Measurements from ENCODE around the gene AZIN2. TPM values are rescaled to one million over a fixed set of nuclear protein-coding genes. Genes with fewer than 3 reads are reported as not detected.

Gene AZIN2
- total RNA-seq, 1 experiment from 2014 or later: 2.4 TPM

GRCh38 chr1:33158366-33158765 lies 77.4 kb downstream of the AZIN2 start:
- Histone ChIP-seq H3K4me3 (ENCODE audit: low read depth in 2 of 2, low read length in 2 of 2) (no peak overlapping the region), H3K27ac (ENCODE audit: low read length) (no peak overlapping the region), H3K4me1 (ENCODE audit: control insufficient read depth, insufficient read depth, low read length) (no peaks in the 10 kb centered on the region), H3K27me3 (ENCODE audit: control insufficient read depth, insufficient read depth, low read length) (no peaks in the 10 kb centered on the region), H3K9me3 (ENCODE audit: control insufficient read depth, insufficient read depth, low read depth, low read length) (no peaks in the 10 kb centered on the region), H3K36me3 (ENCODE audit: control insufficient read depth, insufficient read depth, low read length) (no peaks in the 10 kb centered on the region)
- no peak for DNase-seq (ENCODE audit: low read depth, low spot score)
- ATAC-seq: no peak
- ChIA-PET POLR2A (no interaction called here), CTCF (interaction anchor here (0.6 kb wide), 1 partner anchor 20 kb away, joined by 14 read pairs; no protein-coding TSS in a partner anchor)
- intact Hi-C loops (cut with micrococcal nuclease; ENCODE audit: unreplicated experiment): no loop called here
- TF ChIP-seq SIN3A (IDR thresholded peaks at IDR 0.05; ENCODE audit: borderline replicate concordance, insufficient read depth, low read depth, low read length) (no peak), TCF7L2 (IDR thresholded peaks at IDR 0.05; ENCODE audit: low read depth, low read length) (no peak), POLR2AphosphoS5 (IDR thresholded peaks at IDR 0.05; ENCODE audit: low read depth, low read length) (no peak), REST (IDR thresholded peaks at IDR 0.05; ENCODE audit: insufficient read depth in 1 of 2, low read depth in 2 of 2, low read length in 1 of 2) (no peak)
- TF ChIP-seq, protein P1, sequence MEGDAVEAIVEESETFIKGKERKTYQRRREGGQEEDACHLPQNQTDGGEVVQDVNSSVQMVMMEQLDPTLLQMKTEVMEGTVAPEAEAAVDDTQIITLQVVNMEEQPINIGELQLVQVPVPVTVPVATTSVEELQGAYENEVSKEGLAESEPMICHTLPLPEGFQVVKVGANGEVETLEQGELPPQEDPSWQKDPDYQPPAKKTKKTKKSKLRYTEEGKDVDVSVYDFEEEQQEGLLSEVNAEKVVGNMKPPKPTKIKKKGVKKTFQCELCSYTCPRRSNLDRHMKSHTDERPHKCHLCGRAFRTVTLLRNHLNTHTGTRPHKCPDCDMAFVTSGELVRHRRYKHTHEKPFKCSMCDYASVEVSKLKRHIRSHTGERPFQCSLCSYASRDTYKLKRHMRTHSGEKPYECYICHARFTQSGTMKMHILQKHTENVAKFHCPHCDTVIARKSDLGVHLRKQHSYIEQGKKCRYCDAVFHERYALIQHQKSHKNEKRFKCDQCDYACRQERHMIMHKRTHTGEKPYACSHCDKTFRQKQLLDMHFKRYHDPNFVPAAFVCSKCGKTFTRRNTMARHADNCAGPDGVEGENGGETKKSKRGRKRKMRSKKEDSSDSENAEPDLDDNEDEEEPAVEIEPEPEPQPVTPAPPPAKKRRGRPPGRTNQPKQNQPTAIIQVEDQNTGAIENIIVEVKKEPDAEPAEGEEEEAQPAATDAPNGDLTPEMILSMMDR (IDR thresholded peaks at IDR 0.05): no peak
- no TSS peak for BruUV-seq (replicated peaks)
- in situ Hi-C loops (cut with HindIII; ENCODE audit: low pct_unique_long_range_greater_than_20kb, low sequenced_read_pairs): no loop called here

DNA sequence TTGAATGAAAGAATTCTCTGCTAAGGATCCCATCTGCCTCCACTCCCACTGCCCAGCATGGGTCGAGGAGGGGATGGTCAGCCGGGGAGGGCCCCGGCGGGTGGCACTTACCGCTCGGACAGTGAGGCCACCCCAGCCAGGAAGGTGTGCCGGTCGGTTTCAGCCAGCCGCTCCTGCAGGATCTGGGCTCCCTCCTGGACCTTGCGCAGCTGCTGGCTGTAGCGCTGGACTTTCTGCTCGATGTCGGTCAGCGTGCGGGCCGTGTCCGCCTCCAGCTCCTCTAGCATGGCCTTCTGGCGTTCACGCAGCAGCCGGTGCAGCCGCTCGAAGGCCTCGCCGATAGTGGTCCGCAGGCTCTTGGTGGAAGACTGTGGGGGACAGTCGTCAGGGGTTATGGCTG lies 78.6 kb downstream of the AZIN2 start:
- H3K27me3 ChIP-seq (ENCODE audit: control insufficient read depth, insufficient read depth, low read length): no peaks in the 10 kb centered on the region
- POLR2A ChIA-PET: no interaction called here
- TF ChIP-seq REST (IDR thresholded peaks at IDR 0.05; ENCODE audit: insufficient read depth in 1 of 2, low read depth in 2 of 2, low read length in 1 of 2) (no peak), SIN3A (IDR thresholded peaks at IDR 0.05; ENCODE audit: borderline replicate concordance, insufficient read depth, low read depth, low read length) (no peak), TCF7L2 (IDR thresholded peaks at IDR 0.05; ENCODE audit: low read depth, low read length) (no peak), POLR2AphosphoS5 (IDR thresholded peaks at IDR 0.05; ENCODE audit: low read depth, low read length) (no peak)
- TF ChIP-seq, protein P1 (IDR thresholded peaks at IDR 0.05): no peak
- no peak overlapping the region for H3K4me3 ChIP-seq (ENCODE audit: low read depth in 2 of 2, low read length in 2 of 2)
- intact Hi-C loops (cut with micrococcal nuclease; ENCODE audit: unreplicated experiment) (no loop called here), in situ Hi-C loops (cut with HindIII; ENCODE audit: low pct_unique_long_range_greater_than_20kb, low sequenced_read_pairs) (no loop called here)
- H3K27ac ChIP-seq (ENCODE audit: low read length): no peak overlapping the region
- no peaks in the 10 kb centered on the region for H3K4me1 ChIP-seq (ENCODE audit: control insufficient read depth, insufficient read depth, low read length)
- no peak for DNase-seq (ENCODE audit: low read depth, low spot score)
- ATAC-seq: no peak
- H3K9me3 ChIP-seq (ENCODE audit: control insufficient read depth, insufficient read depth, low read depth, low read length): no peaks in the 10 kb centered on the region
- H3K36me3 ChIP-seq (ENCODE audit: control insufficient read depth, insufficient read depth, low read length): no peaks in the 10 kb centered on the region
- CTCF ChIA-PET: no interaction called here
- no TSS peak for BruUV-seq (replicated peaks)

Measured in Panc1 (cell line).